ENCODE data around the gene RNF213.
"Not testable (repeated sequence)": the region's sequence is repeated elsewhere in the genome, so short reads cannot be mapped to it uniquely, and the experiment has no call there.

GRCh38 chr17:80410441-80411087 lies 149.9 kb downstream of the RNF213 start:
- TF ChIP-seq, protein P1, sequence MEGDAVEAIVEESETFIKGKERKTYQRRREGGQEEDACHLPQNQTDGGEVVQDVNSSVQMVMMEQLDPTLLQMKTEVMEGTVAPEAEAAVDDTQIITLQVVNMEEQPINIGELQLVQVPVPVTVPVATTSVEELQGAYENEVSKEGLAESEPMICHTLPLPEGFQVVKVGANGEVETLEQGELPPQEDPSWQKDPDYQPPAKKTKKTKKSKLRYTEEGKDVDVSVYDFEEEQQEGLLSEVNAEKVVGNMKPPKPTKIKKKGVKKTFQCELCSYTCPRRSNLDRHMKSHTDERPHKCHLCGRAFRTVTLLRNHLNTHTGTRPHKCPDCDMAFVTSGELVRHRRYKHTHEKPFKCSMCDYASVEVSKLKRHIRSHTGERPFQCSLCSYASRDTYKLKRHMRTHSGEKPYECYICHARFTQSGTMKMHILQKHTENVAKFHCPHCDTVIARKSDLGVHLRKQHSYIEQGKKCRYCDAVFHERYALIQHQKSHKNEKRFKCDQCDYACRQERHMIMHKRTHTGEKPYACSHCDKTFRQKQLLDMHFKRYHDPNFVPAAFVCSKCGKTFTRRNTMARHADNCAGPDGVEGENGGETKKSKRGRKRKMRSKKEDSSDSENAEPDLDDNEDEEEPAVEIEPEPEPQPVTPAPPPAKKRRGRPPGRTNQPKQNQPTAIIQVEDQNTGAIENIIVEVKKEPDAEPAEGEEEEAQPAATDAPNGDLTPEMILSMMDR (IDR thresholded peaks at IDR 0.05): not testable (repeated sequence)
- TF ChIP-seq SP1 (CRISPR knock-in tag; conservative IDR thresholded peaks at IDR 0.05); NFE2L1 (CRISPR knock-in tag; IDR thresholded peaks at IDR 0.05): not testable (repeated sequence)

Data from WTC11 (cell line).